ENCODE results near the gene SNED1. TPM values are rescaled to one million over a fixed set of nuclear protein-coding genes. Genes with fewer than 3 reads are reported as not detected.

The SNED1 gene
- total and polyA plus RNA-seq, 9 donors: 16.7 to 69.5 (median 38.9) TPM

DNA sequence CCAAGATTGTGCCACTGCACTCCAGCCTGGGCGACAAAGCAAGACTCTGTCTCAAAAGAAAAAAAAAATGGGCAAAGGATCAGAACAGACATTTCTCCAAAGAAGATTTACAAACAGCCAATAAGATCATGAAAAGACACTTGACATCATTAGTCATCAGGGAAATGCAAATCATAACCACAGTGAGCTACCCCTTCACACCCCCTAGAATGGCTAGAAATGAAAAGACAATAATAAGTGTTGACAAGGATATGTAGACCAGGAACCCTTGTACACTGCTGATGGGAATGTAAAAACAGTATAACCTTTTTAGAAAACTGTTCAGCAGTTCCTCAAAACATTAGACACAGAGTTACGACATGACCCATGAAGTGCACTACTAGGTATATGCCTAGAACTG lies 122.0 kb downstream of the SNED1 start:
- no peaks in the 10 kb centered on the region for H3K36me3 ChIP-seq
- WGBS, 3 donors: 91 to 100% (median 99%) methylated on average over 2 of the region's 2 CpGs
- no peaks in the 10 kb centered on the region for H3K4me1 ChIP-seq (ENCODE audit: insufficient read depth)
- intact Hi-C loops (cut with DNase I): no loop called here
- H3K27me3 ChIP-seq: no peaks in the 10 kb centered on the region
- DNase-seq: no peak
- TF ChIP-seq, protein P1, sequence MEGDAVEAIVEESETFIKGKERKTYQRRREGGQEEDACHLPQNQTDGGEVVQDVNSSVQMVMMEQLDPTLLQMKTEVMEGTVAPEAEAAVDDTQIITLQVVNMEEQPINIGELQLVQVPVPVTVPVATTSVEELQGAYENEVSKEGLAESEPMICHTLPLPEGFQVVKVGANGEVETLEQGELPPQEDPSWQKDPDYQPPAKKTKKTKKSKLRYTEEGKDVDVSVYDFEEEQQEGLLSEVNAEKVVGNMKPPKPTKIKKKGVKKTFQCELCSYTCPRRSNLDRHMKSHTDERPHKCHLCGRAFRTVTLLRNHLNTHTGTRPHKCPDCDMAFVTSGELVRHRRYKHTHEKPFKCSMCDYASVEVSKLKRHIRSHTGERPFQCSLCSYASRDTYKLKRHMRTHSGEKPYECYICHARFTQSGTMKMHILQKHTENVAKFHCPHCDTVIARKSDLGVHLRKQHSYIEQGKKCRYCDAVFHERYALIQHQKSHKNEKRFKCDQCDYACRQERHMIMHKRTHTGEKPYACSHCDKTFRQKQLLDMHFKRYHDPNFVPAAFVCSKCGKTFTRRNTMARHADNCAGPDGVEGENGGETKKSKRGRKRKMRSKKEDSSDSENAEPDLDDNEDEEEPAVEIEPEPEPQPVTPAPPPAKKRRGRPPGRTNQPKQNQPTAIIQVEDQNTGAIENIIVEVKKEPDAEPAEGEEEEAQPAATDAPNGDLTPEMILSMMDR (IDR thresholded peaks at IDR 0.05): no peak
- TF ChIP-seq POLR2A (IDR thresholded peaks at IDR 0.05) (no peak), EP300 (IDR thresholded peaks at IDR 0.05) (no peak)
- no peaks in the 10 kb centered on the region for H3K9me3 ChIP-seq
- no peak overlapping the region for H3K4me3 ChIP-seq
- H3K27ac ChIP-seq: no peak overlapping the region

DNA sequence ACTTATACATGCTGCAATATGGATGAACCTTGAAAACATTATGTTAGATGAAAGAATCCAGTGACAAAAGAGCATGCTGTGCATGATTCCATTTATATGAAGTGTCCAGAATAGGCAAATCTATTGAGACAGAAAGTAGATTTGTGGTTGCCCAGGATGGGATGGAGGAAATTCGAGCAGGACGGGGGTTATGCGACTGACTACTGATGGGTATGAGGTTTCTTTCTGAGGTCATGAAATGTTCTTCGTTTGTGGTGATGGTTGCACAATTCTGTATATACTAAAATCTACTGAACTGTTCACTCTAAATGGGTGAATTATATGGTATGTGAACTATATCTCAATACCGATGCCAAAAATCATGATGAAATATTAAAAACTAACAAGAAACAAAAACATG lies 122.6 kb downstream of the SNED1 start:
- DNase-seq: no peak
- intact Hi-C loops (cut with DNase I): no loop called here
- H3K4me1 ChIP-seq (ENCODE audit: insufficient read depth): no peaks in the 10 kb centered on the region
- WGBS, 3 donors: 93 to 96% (median 93%) methylated on average over 5 of the region's 5 CpGs
- H3K27ac ChIP-seq: no peak overlapping the region
- H3K4me3 ChIP-seq: no peak overlapping the region
- H3K36me3 ChIP-seq: no peaks in the 10 kb centered on the region
- TF ChIP-seq, protein P1 (IDR thresholded peaks at IDR 0.05): no peak
- TF ChIP-seq EP300 (IDR thresholded peaks at IDR 0.05) (no peak), POLR2A (IDR thresholded peaks at IDR 0.05) (no peak)
- H3K9me3 ChIP-seq: no peaks in the 10 kb centered on the region
- H3K27me3 ChIP-seq: no peaks in the 10 kb centered on the region

DNA sequence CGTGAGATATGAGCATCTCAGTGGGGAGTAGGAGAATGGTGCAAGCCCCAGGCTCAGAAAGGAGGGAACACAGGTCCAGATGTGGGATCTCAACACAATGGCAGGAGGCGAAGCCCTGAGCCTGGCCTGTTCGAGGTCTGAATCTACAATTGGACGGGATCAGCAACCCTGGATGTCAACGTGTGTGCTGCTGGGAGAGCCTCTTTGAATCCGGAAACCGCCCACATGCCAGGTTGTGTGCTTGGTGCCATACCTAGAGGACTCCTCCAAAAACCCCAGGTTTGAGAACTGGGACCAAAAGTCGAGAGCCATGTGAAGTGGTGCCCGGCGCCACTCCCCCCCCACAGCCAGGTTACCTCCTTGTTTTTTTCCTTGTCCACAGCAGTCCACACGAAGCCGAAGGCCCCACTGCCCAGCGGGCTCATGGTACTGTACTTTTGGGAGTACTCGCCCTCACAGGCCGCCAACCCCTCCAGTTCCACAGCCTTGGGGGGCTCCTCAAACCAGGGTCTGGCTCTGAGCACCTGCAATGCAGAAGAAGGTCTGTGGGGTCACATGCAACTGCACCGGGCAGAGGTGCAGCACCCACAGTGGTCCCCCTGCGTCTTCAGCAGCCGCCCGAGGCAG lies 124.1 kb downstream of the SNED1 start:
- no peak overlapping the region for H3K27ac ChIP-seq
- no peaks in the 10 kb centered on the region for H3K4me1 ChIP-seq (ENCODE audit: insufficient read depth)
- H3K4me3 ChIP-seq: no peak overlapping the region
- 92 to 93% (median 92%) methylated on average over 19 of the region's 19 CpGs for WGBS, 3 donors
- no peaks in the 10 kb centered on the region for H3K27me3 ChIP-seq
- no peak for DNase-seq
- no peaks in the 10 kb centered on the region for H3K9me3 ChIP-seq
- no peaks in the 10 kb centered on the region for H3K36me3 ChIP-seq
- no peak for TF ChIP-seq POLR2A (IDR thresholded peaks at IDR 0.05)
- TF ChIP-seq, protein P1 (IDR thresholded peaks at IDR 0.05): no peak
- no peak for TF ChIP-seq EP300 (IDR thresholded peaks at IDR 0.05)
- intact Hi-C loops (cut with DNase I): no loop called here

DNA sequence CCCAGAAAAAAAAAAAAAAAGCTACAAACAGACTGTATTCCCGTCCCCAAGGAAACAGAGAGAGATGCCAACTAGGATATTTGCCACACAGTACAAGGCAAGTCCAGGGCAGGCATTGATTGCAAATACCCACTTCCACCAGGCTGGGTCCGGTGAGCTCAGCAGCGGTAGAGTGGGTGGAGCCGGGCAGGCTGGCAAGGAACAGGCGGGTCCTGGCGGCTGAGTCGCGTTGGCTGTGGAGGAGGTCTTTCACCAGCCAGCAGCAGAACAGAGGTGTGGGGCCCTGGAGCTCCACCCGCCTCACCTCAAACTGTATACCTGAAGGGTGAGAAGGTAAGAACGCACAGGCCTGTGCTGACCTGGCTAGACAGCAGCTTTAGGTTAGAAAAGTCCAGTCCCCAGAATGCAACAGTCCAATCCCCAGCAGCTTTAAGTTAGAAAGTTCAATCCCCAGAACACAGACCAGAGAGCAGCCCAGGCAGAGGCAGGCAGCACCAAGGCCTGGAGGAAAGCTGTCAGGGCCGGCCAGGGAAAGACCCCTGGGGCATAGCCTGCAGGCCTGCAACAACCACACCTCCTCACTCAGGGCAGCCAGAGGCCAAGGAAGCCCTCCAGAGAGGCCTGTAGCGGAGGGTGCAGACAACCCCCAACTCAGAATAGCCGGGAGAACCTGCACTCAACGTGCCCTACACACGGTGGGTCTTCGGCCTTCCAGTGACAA lies 125.6 kb downstream of the SNED1 start:
- Histone ChIP-seq H3K4me1 (ENCODE audit: insufficient read depth) (no peaks in the 10 kb centered on the region), H3K9me3 (no peaks in the 10 kb centered on the region), H3K36me3 (no peaks in the 10 kb centered on the region), H3K27me3 (no peaks in the 10 kb centered on the region), H3K27ac (no peak overlapping the region), H3K4me3 (no peak overlapping the region)
- TF ChIP-seq, protein P1 (IDR thresholded peaks at IDR 0.05): no peak
- TF ChIP-seq EP300 (IDR thresholded peaks at IDR 0.05) (no peak), POLR2A (IDR thresholded peaks at IDR 0.05) (no peak)
- intact Hi-C loops (cut with DNase I): no loop called here
- 91 to 93% (median 91%) methylated on average over 16 of the region's 16 CpGs for WGBS, 3 donors
- DNase-seq: peak in 1 of 5 donors; percentile 22
